Ascending aorta (tissue), 2 donors: Measurements from ENCODE around the gene GPR27. TPM values are rescaled to one million over a fixed set of nuclear protein-coding genes. Genes with fewer than 3 reads are reported as not detected.

Experiments
- DNase-seq, 2 donors: peaks; one replicate each; pipeline ENCODE4 v3.0.0-alpha.2; 2019; ENCODE audit warnings: low spot score in 2 of 2
- H3K27ac ChIP-seq, 2 donors: fragments of 200-600 bp; sonication (generic); one replicate each; pipeline ENCODE4 v1.5.1; 2016 to 2017; ENCODE audit warnings: mild to moderate bottlenecking in 1 of 2
- H3K27me3 ChIP-seq: fragments of 200-600 bp; sonication (generic); one replicate; pipeline ENCODE4 v1.5.1; 2017
- H3K36me3 ChIP-seq, 2 donors: fragments of 200-600 bp; sonication (generic); one replicate each; pipeline ENCODE4 v1.5.1; 2016
- H3K4me1 ChIP-seq, 2 donors: fragments of 200-600 bp; sonication (generic); one replicate each; pipeline ENCODE4 v1.5.1; 2016 to 2017; ENCODE audit warnings: mild to moderate bottlenecking in 1 of 2
- H3K4me3 ChIP-seq, 2 donors: fragments of 200-600 bp; sonication (generic); one replicate each; pipeline ENCODE4 v1.5.1; 2016 to 2017; ENCODE audit warnings: mild to moderate bottlenecking in 1 of 2
- H3K9me3 ChIP-seq, 2 donors: fragments of 200-600 bp; sonication (generic); one replicate each; pipeline ENCODE4 v1.5.1; 2016
- CTCF ChIP-seq, 3 experiments: fragments of 200-600 bp in 2 of 3; fragments of 450-650 bp in 1 of 3; sonication (generic) in 2 of 3; IDR thresholded peaks; one replicate each; pipeline ENCODE4 v1.5.1; 2016 to 2019; ENCODE audit warnings: antibody characterized with exemption in 3 of 3, mild to moderate bottlenecking in 1 of 3, moderate library complexity in 1 of 3
- intact Hi-C: fragments of 100-400 bp; cut with DNase I; formaldehyde crosslinking; loops from one replicate; pipeline ENCODE4 v1.15.1; 2023
- total RNA-seq: library from RNA; depleted of rRNA; stranded (reverse); fragments of >200 nt; gene quantifications from one replicate; pipeline ENCODE4 v1.1.0, GENCODE V29; 2016

GPR27 gene
- total RNA-seq, 1 donor from 2014 or later: 2.4 TPM

- no peaks in the 10 kb centered on the region for H3K9me3 ChIP-seq
- H3K4me1 ChIP-seq: no peaks in the 10 kb centered on the region
- no peaks in the 10 kb centered on the region for H3K36me3 ChIP-seq
- no peak overlapping the region for H3K4me3 ChIP-seq
- DNase-seq: no peak
- TF ChIP-seq CTCF (IDR thresholded peaks at IDR 0.05): no peak
- H3K27me3 ChIP-seq: no peaks in the 10 kb centered on the region
- H3K27ac ChIP-seq: no peak overlapping the region
- intact Hi-C loops: no loop called here
Measured at GRCh38 chr3:71791634-71792033, 38.0 kb downstream of the GPR27 start.

GRCh38 chr3:71796290-71796689, 42.6 kb downstream of the GPR27 start:
- no peaks in the 10 kb centered on the region for H3K4me1 ChIP-seq
- intact Hi-C loops: no loop called here
- H3K9me3 ChIP-seq: no peaks in the 10 kb centered on the region
- no peak overlapping the region for H3K4me3 ChIP-seq
- H3K27ac ChIP-seq: no peak overlapping the region
- no peak for TF ChIP-seq CTCF (IDR thresholded peaks at IDR 0.05)
- H3K27me3 ChIP-seq: no peaks in the 10 kb centered on the region
- DNase-seq: no peak
- no peaks in the 10 kb centered on the region for H3K36me3 ChIP-seq

- Histone ChIP-seq H3K27me3 (no peaks in the 10 kb centered on the region), H3K4me3 (no peak overlapping the region), H3K36me3 (no peaks in the 10 kb centered on the region), H3K9me3 (no peaks in the 10 kb centered on the region), H3K27ac (no peak overlapping the region), H3K4me1 (no peaks in the 10 kb centered on the region)
- DNase-seq: no peak
- intact Hi-C loops: no loop called here
- no peak for TF ChIP-seq CTCF (IDR thresholded peaks at IDR 0.05)
Measured at GRCh38 chr3:71797455-71797854, 43.8 kb downstream of the GPR27 start.

GRCh38 chr3:71800023-71800422, 46.4 kb downstream of the GPR27 start:
- intact Hi-C loops: no loop called here
- H3K9me3 ChIP-seq: no peaks in the 10 kb centered on the region
- no peak for DNase-seq
- no peaks in the 10 kb centered on the region for H3K27me3 ChIP-seq
- H3K36me3 ChIP-seq: no peaks in the 10 kb centered on the region
- H3K4me3 ChIP-seq: no peak overlapping the region
- H3K4me1 ChIP-seq: no peaks in the 10 kb centered on the region
- H3K27ac ChIP-seq: no peak overlapping the region
- TF ChIP-seq CTCF (IDR thresholded peaks at IDR 0.05): no peak

- Histone ChIP-seq H3K4me1 (no peaks in the 10 kb centered on the region), H3K27ac (no peak overlapping the region), H3K9me3 (no peaks in the 10 kb centered on the region), H3K4me3 (no peak overlapping the region), H3K36me3 (no peaks in the 10 kb centered on the region), H3K27me3 (no peaks in the 10 kb centered on the region)
- no peak for TF ChIP-seq CTCF (IDR thresholded peaks at IDR 0.05)
- no peak for DNase-seq
- intact Hi-C loops: no loop called here
Measured at GRCh38 chr3:71801986-71802385, 48.3 kb downstream of the GPR27 start.

GRCh38 chr3:71803248-71803647, 49.6 kb downstream of the GPR27 start:
- Histone ChIP-seq H3K27me3 (no peaks in the 10 kb centered on the region), H3K4me1 (no peaks in the 10 kb centered on the region), H3K36me3 (no peaks in the 10 kb centered on the region), H3K27ac (no peak overlapping the region), H3K4me3 (no peak overlapping the region), H3K9me3 (no peaks in the 10 kb centered on the region)
- no peak for DNase-seq
- intact Hi-C loops: no loop called here
- TF ChIP-seq CTCF (IDR thresholded peaks at IDR 0.05): no peak
